GM15510 (cell line): ENCODE measurements around the gene C1orf50.

ENCODE experiments used
- POLR2A ChIP-seq: IDR thresholded peaks from 3 replicates; pipeline ENCODE4 v1.6.1; 2011; ENCODE audit warnings: borderline replicate concordance; ENCODE audit not compliant: insufficient read length; ENCODE audit errors: extremely low read depth

Gene C1orf50

DNA sequence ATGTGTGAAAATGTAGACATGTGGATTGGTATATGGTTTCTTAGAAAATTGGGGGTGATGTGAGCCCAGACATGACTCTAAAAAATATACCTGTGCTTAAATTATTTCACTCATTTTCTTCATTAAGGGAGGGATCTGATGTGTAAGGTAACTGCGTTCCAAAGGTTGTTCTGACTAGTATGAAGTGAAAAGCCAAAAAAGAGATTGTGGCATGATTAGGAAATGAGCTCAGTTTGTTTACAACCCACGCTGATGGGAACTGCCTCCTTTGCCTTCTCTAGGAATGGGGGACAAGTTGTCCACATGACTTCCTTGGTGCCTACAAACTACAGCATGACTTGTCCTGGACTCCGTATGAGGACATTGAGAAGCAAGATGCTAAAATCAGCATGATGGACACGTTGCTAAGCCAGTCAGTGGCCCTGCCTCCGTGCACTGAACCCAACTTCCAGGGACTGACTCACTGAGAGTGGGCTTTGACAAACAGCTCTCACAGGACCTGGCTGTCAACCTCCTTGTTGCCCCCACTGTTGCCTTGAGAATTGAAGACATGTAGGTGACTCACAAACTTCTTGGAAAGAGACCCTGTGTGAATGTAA lies 8.0 kb downstream of the C1orf50 start:
- TF ChIP-seq POLR2A: no peak

- TF ChIP-seq POLR2A: no peak
Observed at GRCh38 chr1:42776502-42776901, 9.5 kb downstream of the C1orf50 start.

GRCh38 chr1:42777852-42778251 lies 10.8 kb downstream of the C1orf50 start:
- no peak for TF ChIP-seq POLR2A

DNA sequence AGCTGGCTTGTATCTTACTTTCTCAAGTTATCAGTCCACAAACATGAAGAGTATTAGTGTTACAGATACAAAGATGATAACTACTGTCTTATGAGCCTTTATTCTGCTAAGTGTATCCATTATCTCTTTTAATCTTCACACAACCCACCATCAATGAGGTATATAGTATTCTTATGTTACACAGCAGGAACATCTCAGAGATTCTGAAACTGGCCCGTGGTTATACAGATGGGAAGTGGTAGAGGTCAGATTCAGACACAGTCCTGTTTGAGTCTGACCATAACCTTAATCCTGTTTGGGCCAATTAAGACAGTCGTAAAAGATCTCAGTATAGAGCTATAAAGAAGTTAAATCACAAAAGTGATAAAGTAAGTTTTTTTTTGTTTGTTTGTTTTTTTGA lies 12.7 kb downstream of the C1orf50 start:
- TF ChIP-seq POLR2A: no peak

GRCh38 chr1:42780176-42780575 lies 13.1 kb downstream of the C1orf50 start:
- TF ChIP-seq POLR2A: no peak

DNA sequence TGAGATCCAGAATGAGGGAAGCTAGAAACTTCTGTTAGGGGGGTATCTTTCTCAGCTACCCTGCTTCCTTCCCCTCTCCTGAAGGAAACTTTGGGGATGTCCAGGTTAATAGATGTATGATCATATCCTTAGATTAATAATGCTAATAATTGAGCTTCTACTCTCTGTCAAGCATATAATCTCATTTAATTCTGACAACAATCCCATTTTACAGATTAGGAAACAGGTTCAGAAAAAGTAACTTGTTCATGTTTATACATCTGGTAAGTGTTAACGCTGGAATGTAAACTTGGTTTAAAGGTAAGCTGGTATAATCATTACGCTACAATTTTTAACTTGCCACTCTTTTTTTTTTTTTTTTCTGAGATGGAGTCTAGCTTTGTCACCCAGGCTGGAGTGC lies 16.0 kb downstream of the C1orf50 start:
- TF ChIP-seq POLR2A: no peak

GRCh38 chr1:42784547-42784945 lies 17.5 kb downstream of the C1orf50 start:
- TF ChIP-seq POLR2A: no peak

- TF ChIP-seq POLR2A: no peak
Observed at GRCh38 chr1:42784946-42785693, 18.1 kb downstream of the C1orf50 start, which contains the start of gene TMEM269. TSS of gene TMEM269 (plus strand) at chr1:42784991. CDS start at chr1:42789894, 4,903 bp downstream.

GRCh38 chr1:42786097-42786496 lies 19.0 kb downstream of the C1orf50 start:
- TF ChIP-seq POLR2A: no peak

- TF ChIP-seq POLR2A: no peak
Observed at GRCh38 chr1:42788021-42788420, 21.0 kb downstream of the C1orf50 start.

DNA sequence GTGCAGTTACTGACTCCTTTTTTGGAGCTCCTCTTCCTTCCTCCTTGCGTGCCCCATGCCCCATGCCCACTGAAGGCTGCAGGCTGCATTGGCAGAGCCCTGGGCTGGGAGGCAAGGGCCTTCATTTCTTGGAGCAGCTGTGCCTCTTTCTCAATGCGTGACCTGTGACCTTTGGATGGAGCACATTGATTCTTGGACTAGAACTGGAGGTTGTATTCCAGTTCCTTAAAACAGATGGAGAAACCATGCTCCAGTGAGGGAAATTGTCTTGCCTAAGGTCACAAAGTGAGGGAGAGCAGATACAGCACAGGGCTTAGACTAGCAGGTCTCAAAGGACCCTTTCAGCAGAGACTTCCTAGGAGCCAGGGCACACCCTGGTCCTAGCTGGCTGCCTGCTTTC lies 26.8 kb downstream of the C1orf50 start:
- TF ChIP-seq POLR2A: no peak

- TF ChIP-seq POLR2A: no peak
Observed at GRCh38 chr1:42797414-42797813, 30.4 kb downstream of the C1orf50 start.

DNA sequence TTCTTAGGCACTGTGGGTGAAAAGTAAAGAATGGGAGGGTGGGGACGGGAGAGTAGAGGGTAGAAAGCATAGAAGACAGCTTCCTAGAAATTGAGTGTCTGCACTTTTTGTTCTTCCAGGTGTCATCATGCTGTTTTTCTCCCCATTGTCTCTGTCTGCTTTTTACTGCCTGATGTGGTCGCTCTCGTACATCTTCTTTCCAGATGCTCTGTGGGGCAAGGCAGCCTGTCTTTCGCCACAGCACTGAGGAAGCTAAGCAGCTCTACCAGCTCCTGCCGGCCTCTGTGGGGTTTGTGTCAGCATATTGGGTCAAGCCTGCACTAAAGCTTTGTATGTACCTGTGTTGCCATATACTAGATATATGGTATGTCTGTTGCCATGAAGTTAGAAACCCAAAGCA lies 30.9 kb downstream of the C1orf50 start:
- no peak for TF ChIP-seq POLR2A

- no peak for TF ChIP-seq POLR2A
Observed at GRCh38 chr1:42801832-42802473, 34.9 kb downstream of the C1orf50 start.

- no peak for TF ChIP-seq POLR2A
Observed at GRCh38 chr1:42806171-42806570, 39.1 kb downstream of the C1orf50 start.

GRCh38 chr1:42806593-42806992 lies 39.5 kb downstream of the C1orf50 start:
- TF ChIP-seq POLR2A: no peak
